Suprapubic skin (tissue), 4 donors: ENCODE results near the gene PIP4K2B. TPM values are rescaled to one million over a fixed set of nuclear protein-coding genes. Genes with fewer than 3 reads are reported as not detected.

Experiments
- DNase-seq, 2 donors: peaks; one replicate each; pipeline ENCODE4 v3.0.0-alpha.2; 2019; ENCODE audit warnings: low spot score in 2 of 2
- H3K27ac ChIP-seq: fragments of 200-600 bp; sonication (generic); one replicate; pipeline ENCODE4 v1.5.1; 2019
- H3K27me3 ChIP-seq: fragments of 200-600 bp; sonication (generic); one replicate; pipeline ENCODE4 v1.5.1; 2019
- H3K36me3 ChIP-seq: fragments of 200-600 bp; sonication (generic); one replicate; pipeline ENCODE4 v1.5.1; 2019
- H3K4me1 ChIP-seq: fragments of 200-600 bp; sonication (generic); one replicate; pipeline ENCODE4 v1.5.1; 2019
- H3K4me3 ChIP-seq: fragments of 200-600 bp; sonication (generic); one replicate; pipeline ENCODE4 v1.5.1; 2019; ENCODE audit warnings: mild to moderate bottlenecking
- H3K9me3 ChIP-seq: fragments of 200-600 bp; sonication (generic); one replicate; pipeline ENCODE4 v1.5.1; 2019
- EP300 ChIP-seq: sonication (generic); formaldehyde crosslinking; IDR thresholded peaks from one replicate; pipeline ENCODE4 v1.6.1; 2017; ENCODE audit warnings: antibody characterized with exemption
- POLR2A ChIP-seq, 2 donors: fragments of 450-650 bp; IDR thresholded peaks; one replicate each; pipeline ENCODE4 v1.6.1; 2017; ENCODE audit warnings: antibody characterized with exemption in 2 of 2, mild to moderate bottlenecking in 2 of 2, moderate library complexity in 2 of 2
- POLR2AphosphoS5 ChIP-seq, 3 donors: sonication (generic); formaldehyde crosslinking; IDR thresholded peaks; one replicate each; pipeline ENCODE4 v1.6.1; 2017; ENCODE audit warnings: antibody characterized with exemption in 3 of 3
- WGBS: methylation state at CpG from one replicate; pipeline ENCODE4 v1.1.5; 2018; 5-methylcytosine and 5-hydroxymethylcytosine counted together
- total RNA-seq, 4 donors: library from RNA; depleted of rRNA; stranded (reverse); fragments of >200 nt; gene quantifications; one replicate each; pipeline ENCODE4 v1.1.0, GENCODE V29; 2016
- TF ChIP-seq, protein P1 (sequence below), 2 donors: fragments of 200-600 bp in 1 of 2; fragments of 450-650 bp in 1 of 2; sonication (generic) in 1 of 2; IDR thresholded peaks; one replicate each; pipeline ENCODE4 v1.5.1; 2016 to 2019; ENCODE audit warnings: antibody characterized with exemption in 2 of 2, mild to moderate bottlenecking in 1 of 2, moderate library complexity in 1 of 2

Gene PIP4K2B
- total RNA-seq, 4 donors from 2014 or later, result 31.0 to 46.7 (median 38.6) TPM

DNA sequence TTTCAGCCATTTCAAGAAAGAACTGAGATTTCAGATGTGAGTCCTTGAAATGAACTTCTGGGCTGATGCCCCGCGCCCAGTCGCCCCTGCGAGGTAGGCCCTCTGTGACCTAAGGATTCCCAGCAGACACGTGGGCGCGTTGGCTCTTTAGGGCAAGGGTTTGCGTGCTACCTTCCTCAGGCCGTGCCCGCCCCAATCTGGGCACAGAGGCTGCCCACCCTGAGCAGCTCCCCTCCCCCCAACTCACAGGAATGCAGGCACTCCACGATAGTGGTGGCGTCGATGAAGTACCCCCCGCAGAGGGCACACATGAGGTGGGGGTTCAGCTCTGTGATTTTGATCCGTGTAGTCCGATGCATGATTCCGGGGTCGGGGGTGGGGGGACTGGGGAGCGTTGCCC is 59.3 kb downstream of the PIP4K2B start:
- H3K9me3 ChIP-seq, result no peaks in the 10 kb centered on the region
- H3K27me3 ChIP-seq, result no peaks in the 10 kb centered on the region
- H3K4me3 ChIP-seq, result no peak overlapping the region
- H3K36me3 ChIP-seq, result peaks cover 44% of the 10 kb centered on the region
- H3K4me1 ChIP-seq, result peaks cover 35% of the 10 kb centered on the region
- WGBS, result 91% methylated on average over 16 of the region's 19 CpGs
- no peak overlapping the region for H3K27ac ChIP-seq
- no peak for TF ChIP-seq EP300
- no peak for TF ChIP-seq POLR2A (IDR thresholded peaks at IDR 0.05)
- no peak for TF ChIP-seq POLR2AphosphoS5 (IDR thresholded peaks at IDR 0.05)
- TF ChIP-seq, protein P1, sequence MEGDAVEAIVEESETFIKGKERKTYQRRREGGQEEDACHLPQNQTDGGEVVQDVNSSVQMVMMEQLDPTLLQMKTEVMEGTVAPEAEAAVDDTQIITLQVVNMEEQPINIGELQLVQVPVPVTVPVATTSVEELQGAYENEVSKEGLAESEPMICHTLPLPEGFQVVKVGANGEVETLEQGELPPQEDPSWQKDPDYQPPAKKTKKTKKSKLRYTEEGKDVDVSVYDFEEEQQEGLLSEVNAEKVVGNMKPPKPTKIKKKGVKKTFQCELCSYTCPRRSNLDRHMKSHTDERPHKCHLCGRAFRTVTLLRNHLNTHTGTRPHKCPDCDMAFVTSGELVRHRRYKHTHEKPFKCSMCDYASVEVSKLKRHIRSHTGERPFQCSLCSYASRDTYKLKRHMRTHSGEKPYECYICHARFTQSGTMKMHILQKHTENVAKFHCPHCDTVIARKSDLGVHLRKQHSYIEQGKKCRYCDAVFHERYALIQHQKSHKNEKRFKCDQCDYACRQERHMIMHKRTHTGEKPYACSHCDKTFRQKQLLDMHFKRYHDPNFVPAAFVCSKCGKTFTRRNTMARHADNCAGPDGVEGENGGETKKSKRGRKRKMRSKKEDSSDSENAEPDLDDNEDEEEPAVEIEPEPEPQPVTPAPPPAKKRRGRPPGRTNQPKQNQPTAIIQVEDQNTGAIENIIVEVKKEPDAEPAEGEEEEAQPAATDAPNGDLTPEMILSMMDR (IDR thresholded peaks at IDR 0.05), result no peak
- no peak for DNase-seq

DNA sequence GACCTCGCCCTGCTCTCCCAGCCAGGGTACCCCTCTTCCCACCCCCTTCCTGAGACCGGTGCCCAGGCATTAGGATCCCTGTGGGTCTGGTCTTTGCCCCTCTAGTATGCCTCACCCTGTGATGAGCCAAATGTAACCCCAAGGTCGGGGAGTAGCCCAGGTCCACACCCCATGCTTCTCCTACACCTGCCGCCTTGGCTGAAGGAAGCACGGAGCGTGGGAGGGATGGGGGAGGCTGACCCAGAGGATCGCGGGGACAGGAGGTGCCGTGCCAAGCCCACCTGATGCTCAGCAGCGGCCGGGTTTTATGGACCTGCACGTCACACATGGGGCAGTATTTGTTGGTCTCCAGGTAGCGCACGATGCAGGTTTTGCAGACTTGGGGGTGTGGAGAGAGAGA is 60.1 kb downstream of the PIP4K2B start:
- TF ChIP-seq POLR2A (IDR thresholded peaks at IDR 0.05), result no peak
- no peak for TF ChIP-seq EP300
- TF ChIP-seq POLR2AphosphoS5 (IDR thresholded peaks at IDR 0.05), result no peak
- TF ChIP-seq, protein P1 (IDR thresholded peaks at IDR 0.05), result no peak

DNA sequence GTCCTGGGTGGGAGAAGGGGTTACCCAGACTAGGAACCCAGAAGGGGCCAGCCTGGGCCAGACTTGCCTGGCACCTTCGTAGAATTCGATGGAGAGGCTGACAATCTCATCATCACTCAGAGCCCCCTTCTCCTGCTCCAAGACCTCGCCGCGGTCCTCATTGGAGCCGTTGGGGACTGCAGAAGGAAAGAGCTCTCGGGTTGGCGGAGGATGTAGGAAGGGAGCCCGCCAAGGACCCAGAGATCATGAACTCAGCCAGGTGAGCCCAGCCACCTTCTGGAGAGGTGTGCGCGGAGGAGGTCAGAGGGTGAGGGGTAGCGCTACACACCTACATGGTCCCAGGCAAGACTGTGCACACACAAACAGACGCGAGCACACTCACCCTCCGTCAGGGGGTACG is 60.7 kb downstream of the PIP4K2B start:
- DNase-seq, result no peak
- no peaks in the 10 kb centered on the region for H3K27me3 ChIP-seq
- no peak overlapping the region for H3K4me3 ChIP-seq
- 96% methylated on average over 16 of the region's 16 CpGs for WGBS
- peaks cover 44% of the 10 kb centered on the region for H3K36me3 ChIP-seq
- H3K4me1 ChIP-seq, result peaks cover 38% of the 10 kb centered on the region
- TF ChIP-seq POLR2AphosphoS5 (IDR thresholded peaks at IDR 0.05) (no peak), EP300 (no peak), POLR2A (IDR thresholded peaks at IDR 0.05) (no peak)
- TF ChIP-seq, protein P1 (IDR thresholded peaks at IDR 0.05), result no peak
- no peak overlapping the region for H3K27ac ChIP-seq
- no peaks in the 10 kb centered on the region for H3K9me3 ChIP-seq

More for the DNA sequence above, 60.1 kb downstream of the PIP4K2B start:
- peaks cover 44% of the 10 kb centered on the region for H3K36me3 ChIP-seq
- WGBS, result 85% methylated on average over 14 of the region's 14 CpGs
- H3K27ac ChIP-seq, result no peak overlapping the region
- peaks cover 36% of the 10 kb centered on the region for H3K4me1 ChIP-seq
- no peak overlapping the region for H3K4me3 ChIP-seq
- H3K27me3 ChIP-seq, result no peaks in the 10 kb centered on the region
- DNase-seq, result no peak
- no peaks in the 10 kb centered on the region for H3K9me3 ChIP-seq

DNA sequence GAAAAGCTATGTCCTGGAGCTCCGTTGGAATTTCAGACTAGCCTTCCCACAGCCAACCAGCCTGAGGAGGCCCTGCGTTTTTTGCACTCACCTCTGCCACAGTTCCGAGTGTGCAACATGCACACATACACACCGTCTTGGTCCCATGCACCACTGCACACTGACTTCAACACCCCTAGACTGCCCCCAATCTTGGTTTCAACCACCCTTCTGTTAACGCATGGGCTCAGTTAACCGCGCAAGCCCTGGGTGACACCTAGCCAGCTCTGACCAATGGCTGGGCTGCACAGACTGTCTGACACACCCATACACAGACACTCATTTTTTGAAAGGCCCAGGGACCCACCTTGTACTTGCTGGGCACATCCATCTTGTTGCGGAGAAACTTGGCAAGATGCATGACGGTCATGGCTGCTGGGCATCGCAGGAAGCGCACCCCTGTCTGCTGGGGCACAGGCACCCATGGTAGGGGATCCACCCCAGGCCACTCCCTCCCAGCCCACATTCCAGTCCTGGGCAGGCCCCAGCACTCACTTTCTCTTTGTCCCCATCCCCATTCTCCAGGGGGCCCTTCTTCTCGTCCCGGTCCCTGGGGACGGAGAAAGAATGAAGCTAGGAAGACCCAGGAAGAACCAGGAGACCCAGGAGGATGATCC is 61.2 kb downstream of the PIP4K2B start:
- Histone ChIP-seq H3K9me3 (no peaks in the 10 kb centered on the region), H3K27ac (no peak overlapping the region), H3K36me3 (peaks cover 50% of the 10 kb centered on the region), H3K4me1 (peaks cover 39% of the 10 kb centered on the region), H3K4me3 (no peak overlapping the region), H3K27me3 (no peaks in the 10 kb centered on the region)
- TF ChIP-seq EP300, result no peak
- TF ChIP-seq POLR2AphosphoS5 (IDR thresholded peaks at IDR 0.05), result no peak
- TF ChIP-seq, protein P1 (IDR thresholded peaks at IDR 0.05), result no peak
- TF ChIP-seq POLR2A (IDR thresholded peaks at IDR 0.05), result no peak
- DNase-seq, result no peak
- 89% methylated on average over 14 of the region's 14 CpGs for WGBS

DNA sequence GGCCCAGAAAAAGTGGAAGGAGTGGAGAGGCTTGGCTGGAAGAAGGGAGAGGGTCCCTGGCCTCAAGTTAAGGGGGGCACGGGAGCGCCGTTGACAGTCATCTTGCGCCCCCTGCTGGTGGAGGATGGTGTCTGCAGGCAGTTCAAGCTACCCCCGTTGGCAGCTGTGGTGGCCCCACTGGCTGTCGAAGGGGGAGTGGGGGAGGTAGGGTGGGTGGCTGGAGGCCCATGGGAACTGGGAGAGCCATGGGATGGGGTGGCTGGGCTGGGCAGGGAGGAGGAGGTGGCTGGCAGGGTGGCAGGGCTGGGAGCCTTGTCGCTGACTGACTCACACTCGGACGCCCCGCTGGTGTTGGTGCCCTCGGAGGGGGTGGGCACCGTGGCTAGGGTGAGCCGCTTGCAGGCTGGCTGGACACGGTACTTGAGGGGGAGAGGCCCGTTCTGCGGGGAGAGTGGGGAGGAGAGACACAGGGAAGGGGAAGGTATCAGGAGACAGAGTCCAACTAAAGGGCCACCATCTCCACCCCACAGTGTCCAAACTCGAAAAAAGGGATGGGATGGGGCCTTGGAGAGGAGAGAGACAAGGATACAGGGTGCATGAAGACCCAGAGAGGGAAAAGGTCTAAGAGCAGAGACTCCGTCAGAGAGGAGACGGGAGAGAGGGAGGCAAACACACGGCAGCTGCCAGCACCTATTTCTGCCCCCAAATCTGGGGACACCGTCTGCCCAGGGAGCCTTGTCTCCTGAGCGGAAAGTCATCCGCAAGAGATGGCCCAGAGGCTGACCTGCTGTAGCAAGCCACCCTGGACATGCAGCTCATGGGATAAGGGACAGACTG is 64.0 kb downstream of the PIP4K2B start:
- 46% methylated on average over 23 of the region's 23 CpGs for WGBS
- TF ChIP-seq EP300 (no peak), POLR2A (IDR thresholded peaks at IDR 0.05) (no peak), POLR2AphosphoS5 (IDR thresholded peaks at IDR 0.05) (no peak)
- TF ChIP-seq, protein P1 (IDR thresholded peaks at IDR 0.05), result peak; percentile 72 to 93
- Histone ChIP-seq H3K4me3 (no peak overlapping the region), H3K4me1 (peaks cover 44% of the 10 kb centered on the region), H3K36me3 (peaks cover 52% of the 10 kb centered on the region), H3K27me3 (no peaks in the 10 kb centered on the region), H3K27ac (no peak overlapping the region), H3K9me3 (no peaks in the 10 kb centered on the region)
- no peak for DNase-seq
